K562 (cell line): ENCODE measurements around the gene TEDDM1. TPM values are rescaled to one million over a fixed set of nuclear protein-coding genes. Genes with fewer than 3 reads are reported as not detected.

Experiments
- CEBPB ChIP-seq: fragments of 450-650 bp; IDR thresholded peaks from 2 replicates; pipeline ENCODE4 v1.6.1; 2016; ENCODE audit warnings: missing genetic modification characterization, missing compliant biosample characterization
- CEBPG ChIP-seq, 3 experiments: fragments of 200-800 bp in 1 of 3; sonication (Bioruptor generic) in 1 of 3; sonication (generic) in 1 of 3; formaldehyde crosslinking in 1 of 3; IDR thresholded peaks in 2 of 3; conservative IDR thresholded peaks in 1 of 3; 2 replicates each; pipeline versions ENCODE4 v1.6.1 to v1.8.0; 2016 to 2022; ENCODE audit warnings: missing compliant biosample characterization in 2 of 3, missing genetic modification characterization in 2 of 3, mild to moderate bottlenecking in 1 of 3, missing genetic modification reagents in 1 of 3
- CTBP1 ChIP-seq: fragments of 450-650 bp; IDR thresholded peaks from 2 replicates; pipeline ENCODE4 v1.6.1; 2016; ENCODE audit warnings: borderline replicate concordance
- ELF1 ChIP-seq: fragments of 200-800 bp; sonication (Bioruptor generic); IDR thresholded peaks from 2 replicates; pipeline ENCODE4 v1.6.1; 2016; ENCODE audit warnings: missing genetic modification characterization, missing compliant biosample characterization
- ETS2 ChIP-seq: IDR thresholded peaks from 2 replicates; pipeline ENCODE4 v1.6.1; 2016; ENCODE audit warnings: borderline replicate concordance, missing genetic modification characterization, mild to moderate bottlenecking, moderate library complexity, missing compliant biosample characterization; ENCODE audit not compliant: poor library complexity, severe bottlenecking
- FOXK1 ChIP-seq: sonication (generic); formaldehyde crosslinking; IDR thresholded peaks from 2 replicates; pipeline ENCODE4 v1.8.0; 2022; ENCODE audit warnings: missing genetic modification reagents, mild to moderate bottlenecking, borderline replicate concordance
- HES1 ChIP-seq: fragments of 450-650 bp; IDR thresholded peaks from 2 replicates; pipeline ENCODE4 v1.6.1; 2016; ENCODE audit warnings: low read depth, mild to moderate bottlenecking, moderate library complexity
- MEIS2 ChIP-seq: fragments of 450-650 bp; IDR thresholded peaks from 2 replicates; pipeline ENCODE4 v1.6.1; 2014; ENCODE audit warnings: mild to moderate bottlenecking; ENCODE audit not compliant: partially characterized antibody
- MLLT1 ChIP-seq, 2 experiments: fragments of 450-650 bp; IDR thresholded peaks; 2 replicates each; pipeline ENCODE4 v1.6.1; 2016
- NR2C1 ChIP-seq, 2 experiments: fragments of 450-650 bp; IDR thresholded peaks; 2 replicates each; pipeline ENCODE4 v1.6.1; 2017; ENCODE audit warnings: mild to moderate bottlenecking in 2 of 2, antibody characterized with exemption in 1 of 2, inconsistent platforms in 1 of 2, missing compliant biosample characterization in 1 of 2, missing genetic modification characterization in 1 of 2
- PPARD ChIP-seq: fragments of 250-450 bp; sonication (Bioruptor Pico); IDR thresholded peaks from 2 replicates; pipeline ENCODE4 v1.8.0; 2022; ENCODE audit warnings: inconsistent platforms, mild to moderate bottlenecking, moderate library complexity
- RBM17 ChIP-seq: fragments of 200-400 bp; formaldehyde crosslinking; IDR thresholded peaks from 2 replicates; pipeline ENCODE4 v1.6.1; 2017; ENCODE audit warnings: low read depth, mild to moderate bottlenecking, low read length, borderline replicate concordance
- SMARCE1 ChIP-seq: fragments of 450-650 bp; IDR thresholded peaks from 2 replicates; pipeline ENCODE4 v1.7.1; 2016; ENCODE audit warnings: mild to moderate bottlenecking
- SOX6 ChIP-seq: fragments of 450-650 bp; IDR thresholded peaks from 2 replicates; pipeline ENCODE4 v1.6.1; 2014; ENCODE audit warnings: mild to moderate bottlenecking
- TBL1XR1 ChIP-seq, 2 experiments: IDR thresholded peaks; 2 replicates each; pipeline ENCODE4 v1.6.1; 2012; ENCODE audit warnings: improper control_type of control experiment in 2 of 2, low read length in 2 of 2, mild to moderate bottlenecking in 1 of 2
- TBP ChIP-seq: optimal IDR thresholded peaks from 2 replicates; pipeline ENCODE3; 2011; ENCODE audit warnings: low read depth, low read length, improper control_type of control experiment
- VEZF1 ChIP-seq: fragments of 200-800 bp; sonication (Bioruptor generic); IDR thresholded peaks from 2 replicates; pipeline ENCODE4 v1.6.1; 2017; ENCODE audit warnings: missing genetic modification characterization, missing compliant biosample characterization
- ZEB2 ChIP-seq: fragments of 450-650 bp; IDR thresholded peaks from 2 replicates; pipeline ENCODE4 v1.6.1; 2016
- polyA plus RNA-seq, 8 experiments: library from polyadenylated mRNA; depleted of rRNA in 4 of 8; stranded (reverse) in 5 of 8; unstranded in 3 of 8; fragments of >200 nt; fragmentation: Nextera tagmentation in 2 of 8; fragmentation: Illumina TruSeq in 1 of 8; extraction: Ambion mirVana in 2 of 8; extraction: Trizol in 1 of 8; gene quantifications; 2 replicates each; pipeline versions ENCODE4 v1.2.1 to v1.2.3, GENCODE V29; 2011 to 2014; ENCODE audit warnings: inconsistent platforms in 1 of 8, missing spikeins in 1 of 8
- total RNA-seq, 7 experiments: library from RNA; depleted of rRNA in 6 of 7; stranded (reverse); fragments of >200 nt in 6 of 7; fragmentation: Illumina TruSeq in 2 of 7; extraction: Trizol in 2 of 7; gene quantifications; 2 replicates each; pipeline versions ENCODE4 v1.2.1 to v1.2.3, GENCODE V29; 2011 to 2021; ENCODE audit warnings: low replicate concordance in 1 of 7
- TF ChIP-seq, protein P1 (sequence below): fragments of 450-650 bp; IDR thresholded peaks from 2 replicates; pipeline ENCODE4 v1.6.1; 2016
- TF ChIP-seq, protein P2 (sequence below): IDR thresholded peaks from 2 replicates; pipeline ENCODE4 v1.6.1; 2012; ENCODE audit warnings: low read depth, low read length, improper control_type of control experiment, borderline replicate concordance

Gene TEDDM1
- total and polyA plus RNA-seq, 9 of the 15 experiments (the other 6 are each of a cell fraction or from before 2014, with no cell fraction given): not detected

- TF ChIP-seq VEZF1 (0 out of 2 replicates have a peak, but pooled peaks have one; percentile 16), RBM17 (no peak), SOX6 (peak; percentile 86), HES1 (0 out of 2 replicates have a peak, but pooled peaks have one; percentile 26), CEBPB (peak; percentile 51), ZEB2 (0 out of 2 replicates have a peak, but pooled peaks have one; percentile 29), PPARD (no peak), SMARCE1 (peak; percentile 76; the same call in 1 of the 2 replicates), NR2C1 (IDR thresholded peaks at IDR 0.05) (no peak), NR2C1 (tag; IDR thresholded peaks at IDR 0.05) (peak; percentile 33; the same call in 1 of the 2 replicates), MLLT1 (IDR thresholded peaks at IDR 0.05) (peak in 1 of 2 experiments; percentile 56; a peak in 2 of 4 replicates), FOXK1 (no peak), ETS2 (tag) (no peak), TBL1XR1 (IDR thresholded peaks at IDR 0.05; ENCODE audit: low read length in 2 of 2) (peak in 1 of 2 experiments; percentile 66; a peak in 1 of 4 replicates), CEBPG (CRISPR knock-in tag; IDR thresholded peaks at IDR 0.05) (peak; percentile 10; the same call in 1 of the 2 replicates), CEBPG (tag; conservative IDR thresholded peaks at IDR 0.05 in 1 of 2, IDR thresholded peaks at IDR 0.05 in 1 of 2) (peak; percentile 44 to 72; a peak in 3 of 4 replicates), MEIS2 (peak; percentile 61), TBP (no peak), ELF1 (tag) (peak; percentile 49; the same call in 1 of the 2 replicates), CTBP1 (0 out of 2 replicates have a peak, but pooled peaks have one; percentile 43)
- TF ChIP-seq, protein P1, sequence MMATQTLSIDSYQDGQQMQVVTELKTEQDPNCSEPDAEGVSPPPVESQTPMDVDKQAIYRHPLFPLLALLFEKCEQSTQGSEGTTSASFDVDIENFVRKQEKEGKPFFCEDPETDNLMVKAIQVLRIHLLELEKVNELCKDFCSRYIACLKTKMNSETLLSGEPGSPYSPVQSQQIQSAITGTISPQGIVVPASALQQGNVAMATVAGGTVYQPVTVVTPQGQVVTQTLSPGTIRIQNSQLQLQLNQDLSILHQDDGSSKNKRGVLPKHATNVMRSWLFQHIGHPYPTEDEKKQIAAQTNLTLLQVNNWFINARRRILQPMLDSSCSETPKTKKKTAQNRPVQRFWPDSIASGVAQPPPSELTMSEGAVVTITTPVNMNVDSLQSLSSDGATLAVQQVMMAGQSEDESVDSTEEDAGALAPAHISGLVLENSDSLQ: peak; percentile 55
- TF ChIP-seq, protein P2, sequence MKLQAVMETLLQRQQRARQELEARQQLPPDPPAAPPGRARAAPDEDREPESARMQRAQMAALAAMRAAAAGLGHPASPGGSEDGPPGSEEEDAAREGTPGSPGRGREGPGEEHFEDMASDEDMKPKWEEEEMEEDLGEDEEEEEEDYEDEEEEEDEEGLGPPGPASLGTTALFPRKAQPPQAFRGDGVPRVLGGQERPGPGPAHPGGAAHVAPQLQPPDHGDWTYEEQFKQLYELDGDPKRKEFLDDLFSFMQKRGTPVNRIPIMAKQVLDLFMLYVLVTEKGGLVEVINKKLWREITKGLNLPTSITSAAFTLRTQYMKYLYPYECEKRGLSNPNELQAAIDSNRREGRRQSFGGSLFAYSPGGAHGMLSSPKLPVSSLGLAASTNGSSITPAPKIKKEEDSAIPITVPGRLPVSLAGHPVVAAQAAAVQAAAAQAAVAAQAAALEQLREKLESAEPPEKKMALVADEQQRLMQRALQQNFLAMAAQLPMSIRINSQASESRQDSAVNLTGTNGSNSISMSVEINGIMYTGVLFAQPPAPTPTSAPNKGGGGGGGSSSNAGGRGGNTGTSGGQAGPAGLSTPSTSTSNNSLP: no peak
Observed at GRCh38 chr1:182430263-182431068, 30.0 kb upstream of the TEDDM1 start (continued).
